ENCODE results near the gene FAF2. TPM values are rescaled to one million over a fixed set of nuclear protein-coding genes. Genes with fewer than 3 reads are reported as not detected.

The FAF2 gene
- total RNA-seq, result 34.9 and 41.3 TPM in 2 replicates

GRCh38 chr5:176447978-176448608, at the start of gene FAF2:
Gene FAF2, plus strand, starts transcription at chr5:176448385. Its CDS starts 23 bp downstream, at chr5:176448408.

DNA sequence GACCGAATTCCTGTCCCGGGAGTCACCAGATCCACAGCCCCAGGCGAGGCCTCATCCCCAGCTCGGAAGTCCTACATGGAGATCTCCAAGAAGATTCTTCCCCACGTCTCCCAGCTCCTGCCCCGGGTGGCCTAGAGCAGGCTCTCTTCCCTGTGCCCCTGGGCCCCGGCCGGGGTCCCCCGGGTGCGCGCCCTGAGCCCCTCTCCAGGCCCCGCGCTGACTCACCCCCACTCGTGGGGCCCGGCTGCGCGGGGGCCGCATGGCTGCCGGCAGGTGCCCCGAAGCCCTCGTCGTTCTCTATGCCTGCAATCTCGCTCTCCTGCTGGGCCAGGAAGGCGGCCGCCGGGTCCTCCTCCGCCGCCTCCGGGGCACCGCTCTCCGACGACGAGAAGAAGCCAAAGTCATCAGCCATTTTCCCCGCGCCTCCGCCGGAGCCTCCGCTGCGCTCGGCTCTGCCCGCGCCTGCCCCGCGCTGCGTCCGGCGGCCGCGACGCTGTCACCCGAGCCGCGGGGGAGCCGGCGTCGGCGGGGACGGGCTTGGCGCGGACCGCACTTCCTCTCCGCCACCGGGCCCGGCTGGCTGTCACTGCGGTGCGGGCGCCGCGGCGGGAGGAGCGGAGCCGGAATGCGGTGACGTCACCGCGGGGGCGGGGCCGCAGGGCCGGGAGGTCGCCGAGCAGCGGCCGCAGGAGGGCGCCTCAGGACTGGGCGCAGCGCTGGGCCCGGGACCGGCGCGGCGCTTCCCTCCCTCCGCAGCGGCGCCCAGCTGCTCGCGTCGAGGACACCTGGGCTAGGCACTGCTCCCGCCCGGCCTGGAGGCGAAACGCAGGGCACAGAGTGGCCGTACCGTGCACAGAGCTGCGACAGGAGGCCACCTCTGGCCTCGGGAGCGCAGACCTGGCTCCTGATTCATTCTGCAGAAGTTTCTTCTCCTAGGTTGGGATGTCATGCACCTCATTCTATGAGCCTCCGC, 31.9 kb upstream of the FAF2 start, which contains the start of gene CLTB:
TSS of gene CLTB (minus strand) at position 588 of the 973 bp plus-strand sequence. CDS start at position 412, 176 bp downstream.

GRCh38 chr5:176536902-176537553, 88.8 kb downstream of the FAF2 start, which contains the start of gene RNF44:
Gene RNF44, minus strand, starts transcription at chr5:176537402. Its CDS starts 4,930 bp downstream, at chr5:176532472.

DNA sequence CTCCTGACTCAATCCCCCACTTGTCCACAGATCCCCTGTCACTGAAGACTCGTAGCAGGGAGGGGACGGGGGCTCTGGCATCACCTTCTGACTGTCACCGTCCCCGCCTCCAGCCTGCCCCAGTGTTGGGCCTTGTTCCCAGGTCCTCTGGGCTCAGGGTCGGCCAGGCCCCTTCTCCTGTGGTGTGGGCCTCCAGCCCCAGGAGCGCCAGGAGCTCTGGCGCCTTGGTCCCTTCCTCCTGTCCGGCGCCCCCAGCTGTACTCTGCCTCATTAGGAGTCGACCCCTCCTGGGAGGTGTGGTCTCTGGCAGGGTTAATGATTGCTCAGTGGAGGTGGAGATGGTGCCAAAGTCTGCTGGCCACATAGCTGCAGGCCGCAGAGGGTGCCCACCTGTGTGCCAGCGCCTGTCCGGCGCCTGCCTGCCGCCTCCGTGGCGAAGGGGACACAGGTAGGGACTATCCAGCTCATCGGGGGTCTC, 100.8 kb downstream of the FAF2 start, which contains the start of gene CDHR2:
TSS of gene CDHR2 (plus strand) at position 376 of the 478 bp plus-strand sequence. CDS start 16,011 bp downstream, outside the sequence.

Other genes starting within 250 kb of the FAF2 start
- gene SIMC1, start 210.0 kb upstream of the FAF2 start, total RNA-seq, result 2.9 and 4.7 TPM in 2 replicates
- gene KIAA1191, start 86.6 kb upstream of the FAF2 start, total RNA-seq, result 85.0 and 89.6 TPM in 2 replicates
- gene ARL10, start 82.9 kb upstream of the FAF2 start, total RNA-seq, result 8.4 and 10.7 TPM in 2 replicates
- gene NOP16, start 59.8 kb upstream of the FAF2 start, total RNA-seq, result 17.7 and 24.6 TPM in 2 replicates
- gene HIGD2A, start 59.6 kb upstream of the FAF2 start, total RNA-seq, result 31.1 and 42.0 TPM in 2 replicates
- gene CLTB, start 31.8 kb upstream of the FAF2 start, total RNA-seq, result 124 and 239 TPM in 2 replicates
- gene RNF44, start 89.0 kb downstream of the FAF2 start, total RNA-seq, result 5.3 and 5.8 TPM in 2 replicates
- under 0.01 TPM in 1 of 2 replicates, not detected in the other for gene CDHR2, start 101.0 kb downstream of the FAF2 start, total RNA-seq
- gene GPRIN1, start 161.8 kb downstream of the FAF2 start, total RNA-seq, result 1.9 and 9.6 TPM in 2 replicates
- not detected in 2 replicates for gene SNCB, start 182.1 kb downstream of the FAF2 start, total RNA-seq
- gene EIF4E1B, start 182.3 kb downstream of the FAF2 start, total RNA-seq, result not detected in 2 replicates
- 26.9 and 44.3 TPM in 2 replicates for gene TSPAN17, start 199.1 kb downstream of the FAF2 start, total RNA-seq